HepG2 (cell line): ENCODE measurements around the gene TNNI2. TPM values are rescaled to one million over a fixed set of nuclear protein-coding genes. Genes with fewer than 3 reads are reported as not detected.

Source experiments
- MBNL3 ChIP-seq: fragments of 250-450 bp; sonication (Bioruptor Pico); conservative IDR thresholded peaks from 2 replicates; pipeline ENCODE4 v1.8.0; 2022; ENCODE audit warnings: mild to moderate bottlenecking, inconsistent platforms
- ZBTB38 ChIP-seq: sonication (generic); formaldehyde crosslinking; IDR thresholded peaks from 2 replicates; pipeline ENCODE4 v1.5.1; 2020; ENCODE audit warnings: mild to moderate bottlenecking, missing genetic modification reagents
- polyA plus RNA-seq, 8 experiments: library from polyadenylated mRNA; depleted of rRNA in 3 of 8; stranded (reverse) in 7 of 8; unstranded in 1 of 8; fragments of >200 nt; fragmentation: Illumina TruSeq in 4 of 8; extraction: Trizol in 4 of 8; gene quantifications; 2 replicates each; pipeline versions ENCODE4 v1.2.1 to v1.2.3, GENCODE V29; 2011 to 2016; ENCODE audit warnings: low read depth in 4 of 8, missing spikeins in 1 of 8, mixed read lengths in 1 of 8; ENCODE audit not compliant: insufficient read depth in 1 of 8
- total RNA-seq, 5 experiments: library from RNA; depleted of rRNA; stranded (reverse); fragments of >200 nt; fragmentation: Illumina TruSeq; extraction: Trizol; gene quantifications; 2 replicates each; pipeline ENCODE4 v1.2.3, GENCODE V29; 2016; ENCODE audit warnings: low read depth in 1 of 5
- TF ChIP-seq, protein P1 (sequence below), 2 experiments: fragments of 450-650 bp in 1 of 2; sonication (generic) in 1 of 2; formaldehyde crosslinking in 1 of 2; IDR thresholded peaks; 2 replicates each; pipeline versions ENCODE4 v1.6.1 to v1.8.0; 2016 to 2022; ENCODE audit warnings: antibody characterized with exemption in 1 of 2, mild to moderate bottlenecking in 1 of 2, missing genetic modification reagents in 1 of 2

The TNNI2 gene
- total and polyA plus RNA-seq, 2 of the 13 experiments (the other 11 are each of a cell fraction or from before 2014, with no cell fraction given) = 7.2 to 12.0 TPM

DNA sequence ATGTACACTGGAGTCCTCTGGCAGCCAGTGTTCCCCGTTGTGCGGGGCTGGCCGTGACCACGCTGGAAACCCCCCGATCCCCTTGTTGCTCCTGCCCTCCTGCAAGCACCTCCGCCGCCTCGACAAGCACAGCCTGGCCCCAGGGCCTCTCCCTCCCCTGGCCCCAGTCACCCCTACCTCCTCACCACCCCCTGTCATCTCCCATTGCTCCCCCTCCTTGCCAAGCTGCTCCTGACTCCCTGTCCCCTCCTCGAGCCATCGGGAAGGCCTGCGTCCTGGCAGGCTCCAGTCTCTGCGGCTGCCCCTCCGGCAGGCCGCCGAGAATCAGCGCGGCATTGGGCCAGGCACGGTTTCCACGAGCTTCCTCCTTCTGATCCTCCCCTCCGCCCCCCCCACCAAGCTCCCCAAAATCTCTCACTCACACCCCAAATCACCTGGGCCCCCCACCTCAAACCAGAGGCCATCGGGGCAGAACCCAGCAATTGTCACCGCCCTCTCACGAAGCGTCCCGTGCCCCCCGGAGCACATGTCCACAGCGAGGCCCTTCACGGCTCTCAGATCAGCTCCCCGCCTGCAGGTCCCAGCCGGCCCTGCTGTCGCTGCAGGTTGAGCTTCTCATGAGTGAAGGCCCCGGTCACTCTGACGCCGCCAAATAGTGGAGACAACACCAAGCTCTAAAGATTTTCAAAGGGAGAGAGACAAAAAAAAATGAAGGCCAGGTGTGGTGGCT is 8.4 kb downstream of the TNNI2 start (continued):
- TF ChIP-seq, protein P1, sequence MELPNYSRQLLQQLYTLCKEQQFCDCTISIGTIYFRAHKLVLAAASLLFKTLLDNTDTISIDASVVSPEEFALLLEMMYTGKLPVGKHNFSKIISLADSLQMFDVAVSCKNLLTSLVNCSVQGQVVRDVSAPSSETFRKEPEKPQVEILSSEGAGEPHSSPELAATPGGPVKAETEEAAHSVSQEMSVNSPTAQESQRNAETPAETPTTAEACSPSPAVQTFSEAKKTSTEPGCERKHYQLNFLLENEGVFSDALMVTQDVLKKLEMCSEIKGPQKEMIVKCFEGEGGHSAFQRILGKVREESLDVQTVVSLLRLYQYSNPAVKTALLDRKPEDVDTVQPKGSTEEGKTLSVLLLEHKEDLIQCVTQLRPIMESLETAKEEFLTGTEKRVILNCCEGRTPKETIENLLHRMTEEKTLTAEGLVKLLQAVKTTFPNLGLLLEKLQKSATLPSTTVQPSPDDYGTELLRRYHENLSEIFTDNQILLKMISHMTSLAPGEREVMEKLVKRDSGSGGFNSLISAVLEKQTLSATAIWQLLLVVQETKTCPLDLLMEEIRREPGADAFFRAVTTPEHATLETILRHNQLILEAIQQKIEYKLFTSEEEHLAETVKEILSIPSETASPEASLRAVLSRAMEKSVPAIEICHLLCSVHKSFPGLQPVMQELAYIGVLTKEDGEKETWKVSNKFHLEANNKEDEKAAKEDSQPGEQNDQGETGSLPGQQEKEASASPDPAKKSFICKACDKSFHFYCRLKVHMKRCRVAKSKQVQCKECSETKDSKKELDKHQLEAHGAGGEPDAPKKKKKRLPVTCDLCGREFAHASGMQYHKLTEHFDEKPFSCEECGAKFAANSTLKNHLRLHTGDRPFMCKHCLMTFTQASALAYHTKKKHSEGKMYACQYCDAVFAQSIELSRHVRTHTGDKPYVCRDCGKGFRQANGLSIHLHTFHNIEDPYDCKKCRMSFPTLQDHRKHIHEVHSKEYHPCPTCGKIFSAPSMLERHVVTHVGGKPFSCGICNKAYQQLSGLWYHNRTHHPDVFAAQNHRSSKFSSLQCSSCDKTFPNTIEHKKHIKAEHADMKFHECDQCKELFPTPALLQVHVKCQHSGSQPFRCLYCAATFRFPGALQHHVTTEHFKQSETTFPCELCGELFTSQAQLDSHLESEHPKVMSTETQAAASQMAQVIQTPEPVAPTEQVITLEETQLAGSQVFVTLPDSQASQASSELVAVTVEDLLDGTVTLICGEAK (IDR thresholded peaks at IDR 0.05) = no peak
- TF ChIP-seq, protein P1 (CRISPR knock-in tag; IDR thresholded peaks at IDR 0.05) = no peak
- TF ChIP-seq ZBTB38 (CRISPR knock-in tag) (peak; percentile 51; the same call in 1 of the 2 replicates), MBNL3 (CRISPR knock-in tag) (no peak)
